22Rv1 (cell line): ENCODE results near the gene EGLN3.

Experiments
- H3K27ac ChIP-seq: fragments of 450-650 bp; 2 replicates; pipeline ENCODE4 v1.5.1; 2017
- ZFX ChIP-seq: fragments of 450-650 bp; IDR thresholded peaks from 2 replicates; pipeline ENCODE4 v1.6.1; 2017; ENCODE audit warnings: antibody characterized with exemption, borderline replicate concordance
- TF ChIP-seq, protein P1 (sequence below): fragments of 450-650 bp; IDR thresholded peaks from 2 replicates; pipeline ENCODE4 v1.5.1; 2017; ENCODE audit warnings: mild to moderate bottlenecking

The EGLN3 gene

DNA sequence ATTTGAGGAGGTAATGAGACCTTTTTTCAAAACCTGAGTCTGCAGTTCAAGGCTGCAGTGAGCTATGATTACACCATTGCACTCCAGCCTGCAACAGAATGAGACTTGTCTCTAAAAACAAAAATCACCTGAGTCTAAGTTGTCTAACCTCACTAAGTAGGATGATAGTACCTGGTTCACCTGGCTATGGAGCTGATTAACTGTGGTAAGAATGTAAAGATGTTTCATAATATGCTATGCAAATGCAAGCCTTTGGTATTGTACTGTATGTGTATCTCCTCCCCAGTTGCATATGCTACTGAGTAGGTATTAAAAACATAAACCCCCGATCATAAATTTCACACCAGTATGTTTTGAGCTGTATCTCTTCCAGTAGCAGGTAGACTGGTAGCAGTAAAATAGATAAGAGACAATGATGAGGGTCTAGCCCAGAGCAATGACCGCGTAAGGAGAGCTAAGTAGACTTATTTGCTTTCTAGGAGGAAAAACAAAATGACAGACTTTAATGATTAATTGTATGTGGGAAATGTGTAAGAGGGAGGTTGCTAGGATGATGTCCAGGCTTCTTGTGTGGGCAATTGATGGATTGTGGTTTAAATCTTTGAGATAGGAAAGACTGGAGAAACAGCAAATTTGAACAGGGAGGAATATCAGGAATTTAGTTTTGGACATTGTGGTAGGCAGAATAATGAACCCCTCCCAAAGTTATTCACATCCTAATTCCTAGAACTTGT lies 41.6 kb upstream of the EGLN3 start:
- TF ChIP-seq ZFX = no peak
- TF ChIP-seq, protein P1, sequence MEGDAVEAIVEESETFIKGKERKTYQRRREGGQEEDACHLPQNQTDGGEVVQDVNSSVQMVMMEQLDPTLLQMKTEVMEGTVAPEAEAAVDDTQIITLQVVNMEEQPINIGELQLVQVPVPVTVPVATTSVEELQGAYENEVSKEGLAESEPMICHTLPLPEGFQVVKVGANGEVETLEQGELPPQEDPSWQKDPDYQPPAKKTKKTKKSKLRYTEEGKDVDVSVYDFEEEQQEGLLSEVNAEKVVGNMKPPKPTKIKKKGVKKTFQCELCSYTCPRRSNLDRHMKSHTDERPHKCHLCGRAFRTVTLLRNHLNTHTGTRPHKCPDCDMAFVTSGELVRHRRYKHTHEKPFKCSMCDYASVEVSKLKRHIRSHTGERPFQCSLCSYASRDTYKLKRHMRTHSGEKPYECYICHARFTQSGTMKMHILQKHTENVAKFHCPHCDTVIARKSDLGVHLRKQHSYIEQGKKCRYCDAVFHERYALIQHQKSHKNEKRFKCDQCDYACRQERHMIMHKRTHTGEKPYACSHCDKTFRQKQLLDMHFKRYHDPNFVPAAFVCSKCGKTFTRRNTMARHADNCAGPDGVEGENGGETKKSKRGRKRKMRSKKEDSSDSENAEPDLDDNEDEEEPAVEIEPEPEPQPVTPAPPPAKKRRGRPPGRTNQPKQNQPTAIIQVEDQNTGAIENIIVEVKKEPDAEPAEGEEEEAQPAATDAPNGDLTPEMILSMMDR = no peak
- H3K27ac ChIP-seq = no peak overlapping the region

DNA sequence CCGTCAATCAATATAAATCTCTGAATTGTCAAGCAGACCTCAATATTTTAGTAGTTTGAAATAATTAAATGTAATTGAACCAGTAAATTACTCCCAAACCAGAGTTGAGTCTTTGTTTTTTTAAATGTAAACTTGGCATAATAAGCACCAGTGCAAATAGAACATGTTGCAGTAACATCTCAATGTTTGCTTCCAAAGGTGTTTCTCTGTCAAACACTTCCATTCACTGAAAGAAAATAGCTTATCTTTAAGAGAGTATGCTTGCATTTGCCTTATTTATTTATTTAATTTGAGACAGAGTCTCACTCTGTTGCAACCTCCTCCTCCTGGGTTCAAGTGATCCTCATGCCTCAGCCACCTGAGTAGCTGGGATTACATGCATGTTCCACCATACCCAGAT lies 39.9 kb upstream of the EGLN3 start:
- TF ChIP-seq ZFX = no peak
- TF ChIP-seq, protein P1 = no peak
- no peak overlapping the region for H3K27ac ChIP-seq

DNA sequence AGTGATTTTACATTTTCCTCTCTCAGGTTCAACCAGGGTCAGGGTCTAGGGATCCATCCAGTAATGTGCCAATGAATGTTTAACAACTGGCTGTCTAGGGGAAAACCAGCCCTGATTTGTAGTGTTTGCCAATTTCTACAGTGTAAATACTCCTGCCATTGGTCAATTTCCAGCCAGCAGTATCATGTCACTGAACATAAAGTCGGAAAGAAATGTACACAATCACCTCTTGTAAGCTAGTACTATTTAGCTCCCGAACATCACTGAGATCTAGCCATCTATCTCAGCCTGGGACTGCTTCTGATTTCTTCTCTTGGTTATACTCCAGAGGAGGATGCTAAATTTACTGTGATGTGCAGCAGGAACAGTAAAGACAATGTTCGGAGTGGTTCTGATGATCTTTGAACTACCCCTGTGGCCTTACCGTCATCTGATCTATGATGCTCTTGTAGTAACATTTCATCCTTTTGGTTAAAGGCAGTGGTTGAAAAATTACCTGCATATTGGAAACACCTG lies 36.7 kb upstream of the EGLN3 start:
- TF ChIP-seq, protein P1 = no peak
- no peak for TF ChIP-seq ZFX

DNA sequence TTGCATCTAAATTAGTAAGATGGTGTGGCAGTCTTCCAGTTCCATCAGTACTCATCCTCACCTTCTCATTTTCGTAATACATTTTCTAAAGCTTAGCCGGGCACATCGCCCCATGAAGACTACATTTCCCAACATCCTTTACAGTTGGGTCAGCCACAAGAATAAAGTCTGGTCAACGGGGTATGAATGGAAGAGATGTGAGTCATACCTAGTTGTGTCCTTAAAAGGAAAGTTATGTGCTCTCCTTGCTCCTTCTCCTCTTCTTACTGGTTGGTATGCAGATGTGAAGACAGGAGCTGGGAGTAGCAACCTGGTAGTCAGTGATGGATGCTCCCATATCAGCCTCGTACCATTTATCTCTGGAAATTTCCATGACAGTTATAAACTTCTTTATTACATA lies 35.9 kb upstream of the EGLN3 start:
- H3K27ac ChIP-seq = no peak overlapping the region
- TF ChIP-seq, protein P1 = no peak
- no peak for TF ChIP-seq ZFX

More for the DNA sequence above, 36.7 kb upstream of the EGLN3 start:
- H3K27ac ChIP-seq = no peak overlapping the region

DNA sequence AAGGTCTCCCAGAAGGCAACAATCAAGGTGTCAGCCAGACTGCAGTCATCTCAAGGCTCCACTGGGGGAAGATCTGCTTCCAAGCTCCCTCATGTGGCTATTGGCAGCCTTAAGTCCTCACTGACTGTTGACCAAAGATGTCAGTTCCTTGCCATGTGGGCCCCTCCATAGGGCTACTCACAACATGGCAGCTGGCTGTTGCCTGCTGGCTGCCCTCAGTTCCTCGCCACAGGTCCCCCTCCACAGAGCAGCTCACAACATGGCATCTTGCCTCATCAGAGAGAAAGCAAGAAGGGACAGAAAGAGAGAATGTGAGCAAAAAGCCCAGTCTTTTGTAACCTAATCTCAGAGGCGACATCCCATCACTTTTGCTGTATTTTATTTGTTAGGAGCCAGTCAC lies 34.4 kb upstream of the EGLN3 start:
- H3K27ac ChIP-seq = no peak overlapping the region
- TF ChIP-seq, protein P1 = no peak
- no peak for TF ChIP-seq ZFX

DNA sequence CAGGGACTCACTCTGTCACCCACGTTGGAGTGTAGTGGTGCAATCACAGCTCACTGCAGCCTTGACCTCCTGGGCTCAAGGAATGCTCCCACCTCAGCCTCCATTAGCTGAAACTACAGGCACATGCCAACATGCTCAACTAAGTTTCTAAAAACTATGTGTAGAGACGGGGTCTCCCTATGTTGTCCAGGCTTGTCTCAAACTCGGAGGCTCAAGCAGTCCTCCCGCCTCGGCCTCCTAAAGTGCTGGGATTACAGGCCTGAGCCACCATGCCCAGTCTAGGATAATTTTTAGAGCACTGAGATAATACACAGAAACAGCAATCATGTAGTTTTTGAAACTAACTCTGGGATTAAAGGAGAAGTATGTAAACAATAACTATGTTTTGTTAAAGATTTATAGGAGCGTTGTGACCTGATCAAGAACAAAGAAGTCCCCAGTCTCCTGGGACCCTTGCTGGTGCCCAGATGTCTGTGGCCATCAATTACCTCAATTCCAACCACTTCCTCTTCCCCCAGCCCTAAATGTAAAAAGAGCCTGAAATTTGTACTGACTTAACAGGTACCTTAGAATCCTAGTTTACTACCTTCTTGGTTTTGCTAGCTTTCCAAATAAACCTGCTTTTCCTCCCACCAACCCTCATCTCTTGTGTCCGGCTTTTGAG lies 28.9 kb upstream of the EGLN3 start:
- H3K27ac ChIP-seq = no peak overlapping the region

More for the DNA sequence above, 28.9 kb upstream of the EGLN3 start:
- no peak for TF ChIP-seq ZFX
- TF ChIP-seq, protein P1 = no peak
